ENCODE results near the gene BUD31.
A peak's percentile ranks its signal among the peaks of the same experiment; 100 is the strongest.

Gene BUD31

DNA sequence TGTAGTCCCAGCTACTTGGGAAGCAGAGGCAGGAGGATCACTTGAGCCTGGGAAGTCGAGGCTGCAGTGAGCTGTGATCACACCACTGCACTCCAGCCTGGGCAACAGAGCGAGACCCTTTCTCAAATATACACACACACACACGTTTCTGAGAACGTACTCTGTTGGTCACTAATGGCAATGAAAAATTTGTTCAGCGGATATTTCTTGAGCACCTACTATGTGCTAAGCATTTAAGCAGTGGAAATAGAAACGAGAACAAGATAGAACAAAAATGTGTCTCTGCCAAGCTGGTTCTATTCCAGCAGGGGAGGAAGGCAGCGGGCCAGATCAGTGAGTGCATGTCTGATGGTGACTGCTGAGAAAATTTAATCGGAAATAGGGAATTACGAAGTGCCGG is 25.6 kb upstream of the BUD31 start:
- peaks cover 53% of the 10 kb centered on the region for H3K79me2 ChIP-seq (ENCODE audit: control insufficient read depth, low read length)
- H3K27me3 ChIP-seq (ENCODE audit: control insufficient read depth, low read length) = no peaks in the 10 kb centered on the region
- no peak overlapping the region for H3K27ac ChIP-seq (ENCODE audit: low read depth, low read length)
- H3K4me3 ChIP-seq (ENCODE audit: low read length) = no peak overlapping the region
- H3K9me3 ChIP-seq (ENCODE audit: control insufficient read depth, insufficient read depth, low read length) = no peaks in the 10 kb centered on the region
- H3K36me3 ChIP-seq (ENCODE audit: control insufficient read depth, low read length) = peaks cover 66% of the 10 kb centered on the region
- no peak overlapping the region for H3K4me2 ChIP-seq (ENCODE audit: low read length)
- H3K4me1 ChIP-seq (ENCODE audit: control insufficient read depth, low read length) = peaks cover 60% of the 10 kb centered on the region
- H3F3A ChIP-seq (ENCODE audit: control insufficient read depth, insufficient read depth) = peaks cover 24% of the 10 kb centered on the region
- no peaks in the 10 kb centered on the region for H4K20me1 ChIP-seq (ENCODE audit: control insufficient read depth, insufficient read depth, low read depth, low read length)
- no peaks in the 10 kb centered on the region for H3K9me2 ChIP-seq (replicated peaks; ENCODE audit: control insufficient read depth, low read length)
- no peak for TF ChIP-seq EZH2phosphoT487 (IDR thresholded peaks at IDR 0.05; ENCODE audit: borderline replicate concordance, low read length)
- TF ChIP-seq, protein P1, sequence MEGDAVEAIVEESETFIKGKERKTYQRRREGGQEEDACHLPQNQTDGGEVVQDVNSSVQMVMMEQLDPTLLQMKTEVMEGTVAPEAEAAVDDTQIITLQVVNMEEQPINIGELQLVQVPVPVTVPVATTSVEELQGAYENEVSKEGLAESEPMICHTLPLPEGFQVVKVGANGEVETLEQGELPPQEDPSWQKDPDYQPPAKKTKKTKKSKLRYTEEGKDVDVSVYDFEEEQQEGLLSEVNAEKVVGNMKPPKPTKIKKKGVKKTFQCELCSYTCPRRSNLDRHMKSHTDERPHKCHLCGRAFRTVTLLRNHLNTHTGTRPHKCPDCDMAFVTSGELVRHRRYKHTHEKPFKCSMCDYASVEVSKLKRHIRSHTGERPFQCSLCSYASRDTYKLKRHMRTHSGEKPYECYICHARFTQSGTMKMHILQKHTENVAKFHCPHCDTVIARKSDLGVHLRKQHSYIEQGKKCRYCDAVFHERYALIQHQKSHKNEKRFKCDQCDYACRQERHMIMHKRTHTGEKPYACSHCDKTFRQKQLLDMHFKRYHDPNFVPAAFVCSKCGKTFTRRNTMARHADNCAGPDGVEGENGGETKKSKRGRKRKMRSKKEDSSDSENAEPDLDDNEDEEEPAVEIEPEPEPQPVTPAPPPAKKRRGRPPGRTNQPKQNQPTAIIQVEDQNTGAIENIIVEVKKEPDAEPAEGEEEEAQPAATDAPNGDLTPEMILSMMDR (IDR thresholded peaks at IDR 0.05; ENCODE audit: low read depth, low read length, poor library complexity, severe bottlenecking) = no peak

DNA sequence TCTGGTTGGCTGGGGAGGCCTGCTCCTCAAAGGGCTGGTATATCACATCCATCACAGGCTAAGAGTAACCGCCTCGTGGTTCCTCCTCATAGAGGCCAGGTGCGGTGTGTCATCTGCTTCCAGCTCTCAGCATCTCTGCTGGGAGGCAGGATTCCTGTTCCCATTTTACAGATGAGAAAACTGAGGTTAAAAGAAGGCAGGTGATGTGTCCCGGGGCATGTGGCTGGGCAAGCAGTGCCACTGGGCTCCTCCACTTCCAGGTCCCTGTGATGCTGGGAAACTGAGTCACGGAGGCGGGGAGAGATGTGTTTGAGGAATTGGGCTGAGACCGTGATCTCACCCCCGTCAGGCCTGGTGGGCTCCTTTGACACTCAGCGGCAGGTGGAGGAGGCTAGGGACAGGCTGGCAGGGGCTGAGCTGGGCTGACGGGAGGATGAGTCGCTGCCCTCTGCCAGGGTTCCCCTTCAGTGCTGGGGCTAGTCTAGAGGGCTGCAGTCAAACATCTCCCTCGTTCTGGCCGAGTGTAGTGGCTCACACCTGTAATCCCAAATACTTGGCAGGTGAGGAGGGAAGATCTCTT is 24.9 kb upstream of the BUD31 start:
- peaks cover 67% of the 10 kb centered on the region for H3K36me3 ChIP-seq (ENCODE audit: control insufficient read depth, low read length)

DNA sequence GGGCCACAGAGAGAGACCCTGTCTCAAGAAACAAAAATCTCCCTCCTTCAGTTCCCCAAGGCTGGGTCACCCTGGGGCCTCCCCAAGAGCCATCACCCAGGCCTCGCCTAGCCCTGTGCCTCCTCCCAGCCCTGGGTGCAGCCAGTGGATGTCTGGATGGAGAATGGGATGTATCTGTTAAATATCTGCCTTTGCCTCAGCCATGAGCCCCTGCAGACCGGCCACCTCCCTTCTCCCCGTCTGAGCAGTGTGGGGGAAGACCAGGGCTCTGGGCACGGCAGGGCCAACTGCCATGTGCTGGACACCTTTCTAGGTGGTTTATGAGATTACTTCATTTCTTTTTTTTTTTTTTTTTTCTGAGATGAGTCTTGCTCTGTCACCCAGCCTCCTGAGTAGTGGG is 24.2 kb upstream of the BUD31 start:
- Histone ChIP-seq H3K9me2 (replicated peaks; ENCODE audit: control insufficient read depth, low read length) (no peaks in the 10 kb centered on the region), H3K36me3 (ENCODE audit: control insufficient read depth, low read length) (peaks cover 72% of the 10 kb centered on the region), H3K4me2 (ENCODE audit: low read length) (peak overlapping the region; percentile 22; the same call in 1 of the 2 replicates), H3K9me3 (ENCODE audit: control insufficient read depth, insufficient read depth, low read length) (no peaks in the 10 kb centered on the region), H3K27me3 (ENCODE audit: control insufficient read depth, low read length) (no peaks in the 10 kb centered on the region), H4K20me1 (ENCODE audit: control insufficient read depth, insufficient read depth, low read depth, low read length) (no peaks in the 10 kb centered on the region), H3K79me2 (ENCODE audit: control insufficient read depth, low read length) (peaks cover 53% of the 10 kb centered on the region), H3F3A (ENCODE audit: control insufficient read depth, insufficient read depth) (peaks cover 12% of the 10 kb centered on the region), H3K27ac (ENCODE audit: low read depth, low read length) (peak overlapping the region; percentile 10), H3K4me1 (ENCODE audit: control insufficient read depth, low read length) (peaks cover 46% of the 10 kb centered on the region), H3K4me3 (ENCODE audit: low read length) (no peak overlapping the region)
- TF ChIP-seq, protein P1 (IDR thresholded peaks at IDR 0.05; ENCODE audit: low read depth, low read length, poor library complexity, severe bottlenecking) = no peak
- TF ChIP-seq EZH2phosphoT487 (IDR thresholded peaks at IDR 0.05; ENCODE audit: borderline replicate concordance, low read length) = no peak

More for the DNA sequence above, 24.9 kb upstream of the BUD31 start:
- no peak for TF ChIP-seq EZH2phosphoT487 (IDR thresholded peaks at IDR 0.05; ENCODE audit: borderline replicate concordance, low read length)
- H3K9me3 ChIP-seq (ENCODE audit: control insufficient read depth, insufficient read depth, low read length) = no peaks in the 10 kb centered on the region
- H4K20me1 ChIP-seq (ENCODE audit: control insufficient read depth, insufficient read depth, low read depth, low read length) = no peaks in the 10 kb centered on the region
- H3K4me3 ChIP-seq (ENCODE audit: low read length) = no peak overlapping the region
- peak overlapping the region; percentile 22; the same call in 1 of the 2 replicates for H3K4me2 ChIP-seq (ENCODE audit: low read length)
- H3K27ac ChIP-seq (ENCODE audit: low read depth, low read length) = peak overlapping the region; percentile 10; the same call in 1 of the 2 replicates
- no peaks in the 10 kb centered on the region for H3K27me3 ChIP-seq (ENCODE audit: control insufficient read depth, low read length)
- peaks cover 53% of the 10 kb centered on the region for H3K79me2 ChIP-seq (ENCODE audit: control insufficient read depth, low read length)
- peaks cover 18% of the 10 kb centered on the region for H3F3A ChIP-seq (ENCODE audit: control insufficient read depth, insufficient read depth)
- no peaks in the 10 kb centered on the region for H3K9me2 ChIP-seq (replicated peaks; ENCODE audit: control insufficient read depth, low read length)
- H3K4me1 ChIP-seq (ENCODE audit: control insufficient read depth, low read length) = peaks cover 53% of the 10 kb centered on the region

DNA sequence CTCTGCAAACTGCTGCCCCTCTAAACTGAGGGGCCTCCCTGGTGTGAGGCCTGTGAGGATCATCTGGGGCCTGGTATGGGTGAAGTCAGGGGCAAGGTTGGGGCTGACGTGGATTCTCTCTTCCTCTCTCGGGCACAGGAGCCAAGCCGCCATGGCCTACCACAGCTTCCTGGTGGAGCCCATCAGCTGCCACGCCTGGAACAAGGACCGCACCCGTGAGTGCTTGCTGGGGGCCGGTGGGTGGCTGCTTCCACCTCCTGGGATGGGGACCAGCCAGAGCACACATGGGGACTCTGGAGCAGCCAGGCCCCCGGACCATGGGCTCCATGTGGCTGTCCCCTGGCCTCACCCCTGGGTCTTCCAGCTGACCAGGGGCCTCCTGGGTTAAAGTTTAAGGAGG is 23.2 kb upstream of the BUD31 start:
- Histone ChIP-seq H3K79me2 (ENCODE audit: control insufficient read depth, low read length) (peaks cover 43% of the 10 kb centered on the region), H3K27me3 (ENCODE audit: control insufficient read depth, low read length) (no peaks in the 10 kb centered on the region), H3K36me3 (ENCODE audit: control insufficient read depth, low read length) (peaks cover 77% of the 10 kb centered on the region), H3F3A (ENCODE audit: control insufficient read depth, insufficient read depth) (peaks cover 3% of the 10 kb centered on the region), H3K9me2 (replicated peaks; ENCODE audit: control insufficient read depth, low read length) (no peaks in the 10 kb centered on the region), H3K4me2 (ENCODE audit: low read length) (no peak overlapping the region), H3K4me1 (ENCODE audit: control insufficient read depth, low read length) (peaks cover 36% of the 10 kb centered on the region), H3K9me3 (ENCODE audit: control insufficient read depth, insufficient read depth, low read length) (no peaks in the 10 kb centered on the region), H4K20me1 (ENCODE audit: control insufficient read depth, insufficient read depth, low read depth, low read length) (no peaks in the 10 kb centered on the region), H3K27ac (ENCODE audit: low read depth, low read length) (no peak overlapping the region), H3K4me3 (ENCODE audit: low read length) (no peak overlapping the region)
- TF ChIP-seq, protein P1 (IDR thresholded peaks at IDR 0.05; ENCODE audit: low read depth, low read length, poor library complexity, severe bottlenecking) = no peak
- TF ChIP-seq EZH2phosphoT487 (IDR thresholded peaks at IDR 0.05; ENCODE audit: borderline replicate concordance, low read length) = no peak
